Breast epithelium (tissue), 4 donors: ENCODE results near the gene APBB1. TPM values are rescaled to one million over a fixed set of nuclear protein-coding genes. Genes with fewer than 3 reads are reported as not detected.

ENCODE experiments used
- DNase-seq, 2 donors: peaks; one replicate each; pipeline ENCODE4 v3.0.0-alpha.2; 2019; ENCODE audit warnings: low spot score in 2 of 2
- H3K27ac ChIP-seq, 2 donors: fragments of 200-600 bp; sonication (generic) in 1 of 2; one replicate each; pipeline ENCODE4 v1.5.1; 2016 to 2019; ENCODE audit warnings: mild to moderate bottlenecking in 1 of 2
- H3K27me3 ChIP-seq, 2 donors: fragments of 200-600 bp; sonication (generic) in 1 of 2; one replicate each; pipeline versions ENCODE4 v1.5.1 to v1.6.0; 2017 to 2019; ENCODE audit warnings: control low read depth in 1 of 2, mild to moderate bottlenecking in 1 of 2
- H3K36me3 ChIP-seq: fragments of 200-600 bp; one replicate; pipeline ENCODE4 v1.5.1; 2019
- H3K4me1 ChIP-seq, 2 donors: fragments of 200-600 bp; sonication (generic); one replicate each; pipeline ENCODE4 v1.5.1; 2016 to 2019; ENCODE audit warnings: control low read depth in 1 of 2
- H3K4me3 ChIP-seq, 3 donors: fragments of 200-600 bp; sonication (generic); 1 replicate in 2 of 3; 2 replicates in 1 of 3; pipeline ENCODE4 v1.5.1; 2016 to 2019; ENCODE audit warnings: mild to moderate bottlenecking in 3 of 3, moderate library complexity in 2 of 3
- H3K9me3 ChIP-seq, 2 donors: fragments of 200-600 bp; sonication (generic) in 1 of 2; one replicate each; pipeline ENCODE4 v1.5.1; 2016 to 2019; ENCODE audit warnings: control low read depth in 1 of 2
- CTCF ChIP-seq, 3 donors: fragments of 450-650 bp; IDR thresholded peaks; one replicate each; pipeline ENCODE4 v1.5.1; 2016 to 2017; ENCODE audit warnings: antibody characterized with exemption in 3 of 3, mild to moderate bottlenecking in 3 of 3, moderate library complexity in 3 of 3
- POLR2A ChIP-seq: fragments of 450-650 bp; IDR thresholded peaks from one replicate; pipeline ENCODE4 v1.6.1; 2016; ENCODE audit warnings: antibody characterized with exemption, mild to moderate bottlenecking, moderate library complexity
- POLR2AphosphoS5 ChIP-seq, 3 donors: sonication (generic); formaldehyde crosslinking; IDR thresholded peaks; one replicate each; pipeline ENCODE4 v1.6.1; 2017; ENCODE audit warnings: antibody characterized with exemption in 3 of 3
- intact Hi-C: fragments of 100-400 bp; cut with DNase I; formaldehyde crosslinking; loops from one replicate; pipeline ENCODE4 v1.15.1; 2023; ENCODE audit warnings: low total_unique reads
- total RNA-seq, 3 donors: library from RNA; depleted of rRNA; stranded (reverse); fragments of >200 nt; gene quantifications; one replicate each; pipeline ENCODE4 v1.1.0, GENCODE V29; 2016

The APBB1 gene
- total RNA-seq, 3 donors from 2014 or later, result 25.6 to 40.0 (median 36.3) TPM

GRCh38 chr11:6353367-6353987, 65.4 kb downstream of the APBB1 start:
- H3K4me1 ChIP-seq, result no peaks in the 10 kb centered on the region
- no peak for DNase-seq
- no peak overlapping the region for H3K4me3 ChIP-seq
- no peak overlapping the region for H3K27ac ChIP-seq
- H3K36me3 ChIP-seq, result no peaks in the 10 kb centered on the region
- H3K27me3 ChIP-seq, result no peaks in the 10 kb centered on the region
- TF ChIP-seq POLR2AphosphoS5 (IDR thresholded peaks at IDR 0.05) (peak in 1 of 3 donors; percentile 61), POLR2A (no peak), CTCF (IDR thresholded peaks at IDR 0.05) (peak; percentile 59 to 92 (median 87))
- no peaks in the 10 kb centered on the region for H3K9me3 ChIP-seq
- intact Hi-C loops, result no loop called here

GRCh38 chr11:6351782-6352382, 67.0 kb downstream of the APBB1 start:
- no peak for DNase-seq
- H3K27ac ChIP-seq, result no peak overlapping the region
- intact Hi-C loops, result no loop called here

GRCh38 chr11:6350486-6350885, 68.4 kb downstream of the APBB1 start:
- H3K9me3 ChIP-seq, result no peaks in the 10 kb centered on the region
- DNase-seq, result no peak
- intact Hi-C loops, result no loop called here
- no peaks in the 10 kb centered on the region for H3K27me3 ChIP-seq
- H3K4me3 ChIP-seq, result no peak overlapping the region
- H3K27ac ChIP-seq, result no peak overlapping the region
- no peaks in the 10 kb centered on the region for H3K36me3 ChIP-seq
- H3K4me1 ChIP-seq, result no peaks in the 10 kb centered on the region
- TF ChIP-seq POLR2AphosphoS5 (IDR thresholded peaks at IDR 0.05), result no peak
- TF ChIP-seq CTCF (IDR thresholded peaks at IDR 0.05), result no peak
- TF ChIP-seq POLR2A, result no peak

More at GRCh38 chr11:6351782-6352382, 67.0 kb downstream of the APBB1 start:
- no peaks in the 10 kb centered on the region for H3K9me3 ChIP-seq
- no peak overlapping the region for H3K4me3 ChIP-seq
- TF ChIP-seq POLR2A, result no peak
- TF ChIP-seq CTCF (IDR thresholded peaks at IDR 0.05), result no peak
- no peak for TF ChIP-seq POLR2AphosphoS5 (IDR thresholded peaks at IDR 0.05)
- no peaks in the 10 kb centered on the region for H3K27me3 ChIP-seq
- no peaks in the 10 kb centered on the region for H3K4me1 ChIP-seq
- H3K36me3 ChIP-seq, result no peaks in the 10 kb centered on the region

- TF ChIP-seq POLR2AphosphoS5 (IDR thresholded peaks at IDR 0.05), result no peak
- H3K27ac ChIP-seq, result no peak overlapping the region
- no peaks in the 10 kb centered on the region for H3K36me3 ChIP-seq
- DNase-seq, result no peak
- no peaks in the 10 kb centered on the region for H3K4me1 ChIP-seq
- no peak overlapping the region for H3K4me3 ChIP-seq
- no peaks in the 10 kb centered on the region for H3K9me3 ChIP-seq
- H3K27me3 ChIP-seq, result no peaks in the 10 kb centered on the region
- intact Hi-C loops, result no loop called here
These were observed 68.9 kb downstream of the APBB1 start for GRCh38 chr11:6350043-6350442.

GRCh38 chr11:6345366-6345765, 73.5 kb downstream of the APBB1 start:
- intact Hi-C loops, result no loop called here
- no peaks in the 10 kb centered on the region for H3K9me3 ChIP-seq
- no peaks in the 10 kb centered on the region for H3K4me1 ChIP-seq
- no peaks in the 10 kb centered on the region for H3K36me3 ChIP-seq
- DNase-seq, result no peak
- H3K27ac ChIP-seq, result no peak overlapping the region
- H3K27me3 ChIP-seq, result no peaks in the 10 kb centered on the region
- no peak for TF ChIP-seq CTCF (IDR thresholded peaks at IDR 0.05)
- TF ChIP-seq POLR2AphosphoS5 (IDR thresholded peaks at IDR 0.05), result no peak
- TF ChIP-seq POLR2A, result no peak
- H3K4me3 ChIP-seq, result no peak overlapping the region

Other genes with a start within 250 kb of the APBB1 start
- under 1 TPM in 1 of 3 donors, not detected in 2; 0.33 TPM for gene OR52B2, start 248.8 kb downstream of the APBB1 start, total RNA-seq
- not detected for gene OR52W1, start 219.9 kb downstream of the APBB1 start, total RNA-seq
- not detected for gene C11orf42, start 213.5 kb downstream of the APBB1 start, total RNA-seq
- gene FHIP1B, start 184.5 kb downstream of the APBB1 start, total RNA-seq, result 10 to 100 TPM; 34.7 to 42.6 (median 42.1) TPM
- gene CNGA4, start 180.0 kb downstream of the APBB1 start, total RNA-seq, result under 1 TPM in 2 of 3 donors, not detected in 1; 0.29 to 0.48 TPM
- not detected for gene CCKBR, start 159.3 kb downstream of the APBB1 start, total RNA-seq
- 100 to 1,000 TPM in 1 of 3 donors, 10 to 100 TPM in 2; 53.1 to 130 (median 78.3) TPM for gene CAVIN3, start 98.6 kb downstream of the APBB1 start, total RNA-seq
- gene SMPD1, start 28.6 kb downstream of the APBB1 start, total RNA-seq, result 10 to 100 TPM; 15.7 to 30.4 (median 17.3) TPM
- gene HPX, start 21.9 kb upstream of the APBB1 start, total RNA-seq, result 10 to 100 TPM in 2 of 3 donors, under 1 TPM in 1; 0.96 to 25.2 (median 12.9) TPM
- gene TRIM3, start 54.8 kb upstream of the APBB1 start, total RNA-seq, result 10 to 100 TPM; 21.6 to 43.9 (median 32.6) TPM
- gene ARFIP2, start 62.2 kb upstream of the APBB1 start, total RNA-seq, result 100 to 1,000 TPM in 2 of 3 donors, 10 to 100 TPM in 1; 40.0 to 129 (median 121) TPM
- gene TIMM10B, start 62.4 kb upstream of the APBB1 start, total RNA-seq, result 10 to 100 TPM; 30.7 to 49.2 (median 39.3) TPM
- 10 to 100 TPM; 12.3 to 21.6 (median 14.9) TPM for gene DNHD1, start 78.2 kb upstream of the APBB1 start, total RNA-seq
- 10 to 100 TPM in 2 of 3 donors, 1 to 10 TPM in 1; 8.8 to 22.2 (median 20.3) TPM for gene RRP8, start 184.5 kb upstream of the APBB1 start, total RNA-seq
- gene ILK, start 184.7 kb upstream of the APBB1 start, total RNA-seq, result 100 to 1,000 TPM; 113 to 118 (median 113) TPM
- gene TAF10, start 193.1 kb upstream of the APBB1 start, total RNA-seq, result 10 to 100 TPM; 45.4 to 82.6 (median 54.7) TPM
- gene TPP1, start 200.3 kb upstream of the APBB1 start, total RNA-seq, result 10 to 100 TPM; 27.2 to 71.4 (median 38.2) TPM
- gene DCHS1, start 236.7 kb upstream of the APBB1 start, total RNA-seq, result 10 to 100 TPM in 2 of 3 donors, 1 to 10 TPM in 1; 7.2 to 18.0 (median 13.8) TPM